ENCODE measurements around the gene CMTM5.
"Not testable (repeated sequence)": the region's sequence is repeated elsewhere in the genome, so short reads cannot be mapped to it uniquely, and the experiment has no call there.

CMTM5 gene

GRCh38 chr14:23418021-23418420 lies 41.2 kb downstream of the CMTM5 start:
- Histone ChIP-seq H3K9me3 (no peaks in the 10 kb centered on the region), H3K4me3 (ENCODE audit: low read depth in 1 of 2, low read length in 1 of 2) (no peak overlapping the region), H3K4me1 (ENCODE audit: control insufficient read depth in 1 of 2, insufficient read depth in 1 of 2, low read depth in 1 of 2, low read length in 1 of 2) (no peaks in the 10 kb centered on the region), H3K27me3 (peaks cover 4% of the 10 kb centered on the region), H3K36me3 (no peaks in the 10 kb centered on the region), H3K27ac (no peak overlapping the region)
- TF ChIP-seq CTCF (IDR thresholded peaks at IDR 0.05): no peak

GRCh38 chr14:23419646-23420045 lies 42.8 kb downstream of the CMTM5 start:
- not testable (repeated sequence) for H3K27ac ChIP-seq; H3K36me3 ChIP-seq; H3K9me3 ChIP-seq; H3K4me1 ChIP-seq (ENCODE audit: control insufficient read depth in 1 of 2, insufficient read depth in 1 of 2, low read depth in 1 of 2, low read length in 1 of 2); H3K27me3 ChIP-seq; H3K4me3 ChIP-seq (ENCODE audit: low read depth in 1 of 2, low read length in 1 of 2)

- H3K27me3 ChIP-seq: peaks cover 9% of the 10 kb centered on the region
- no peak for TF ChIP-seq CTCF (IDR thresholded peaks at IDR 0.05)
- H3K4me1 ChIP-seq (ENCODE audit: control insufficient read depth in 1 of 2, insufficient read depth in 1 of 2, low read depth in 1 of 2, low read length in 1 of 2): no peaks in the 10 kb centered on the region
- no peak overlapping the region for H3K4me3 ChIP-seq (ENCODE audit: low read depth in 1 of 2, low read length in 1 of 2)
- H3K9me3 ChIP-seq: no peaks in the 10 kb centered on the region
- H3K36me3 ChIP-seq: no peaks in the 10 kb centered on the region
- H3K27ac ChIP-seq: no peak overlapping the region
These were observed 44.7 kb downstream of the CMTM5 start for GRCh38 chr14:23421594-23421993.

GRCh38 chr14:23423657-23424056 lies 46.8 kb downstream of the CMTM5 start:
- no peak overlapping the region for H3K27ac ChIP-seq
- no peaks in the 10 kb centered on the region for H3K9me3 ChIP-seq
- H3K36me3 ChIP-seq: no peaks in the 10 kb centered on the region
- H3K27me3 ChIP-seq: peaks cover 9% of the 10 kb centered on the region
- no peak overlapping the region for H3K4me3 ChIP-seq (ENCODE audit: low read depth in 1 of 2, low read length in 1 of 2)
- H3K4me1 ChIP-seq (ENCODE audit: control insufficient read depth in 1 of 2, insufficient read depth in 1 of 2, low read depth in 1 of 2, low read length in 1 of 2): no peaks in the 10 kb centered on the region
- TF ChIP-seq CTCF (IDR thresholded peaks at IDR 0.05): no peak

- H3K9me3 ChIP-seq: no peaks in the 10 kb centered on the region
- H3K4me3 ChIP-seq (ENCODE audit: low read depth in 1 of 2, low read length in 1 of 2): no peak overlapping the region
- no peak for TF ChIP-seq CTCF (IDR thresholded peaks at IDR 0.05)
These were observed 48.3 kb downstream of the CMTM5 start for GRCh38 chr14:23425169-23425568.

GRCh38 chr14:23425798-23426197 lies 49.0 kb downstream of the CMTM5 start:
- not testable (repeated sequence) for H3K4me1 ChIP-seq (ENCODE audit: control insufficient read depth in 1 of 2, insufficient read depth in 1 of 2, low read depth in 1 of 2, low read length in 1 of 2); H3K27me3 ChIP-seq; H3K9me3 ChIP-seq; H3K36me3 ChIP-seq; H3K4me3 ChIP-seq (ENCODE audit: low read depth in 1 of 2, low read length in 1 of 2); H3K27ac ChIP-seq

More at GRCh38 chr14:23425169-23425568, 48.3 kb downstream of the CMTM5 start:
- no peaks in the 10 kb centered on the region for H3K36me3 ChIP-seq
- no peak overlapping the region for H3K27ac ChIP-seq
- H3K4me1 ChIP-seq (ENCODE audit: control insufficient read depth in 1 of 2, insufficient read depth in 1 of 2, low read depth in 1 of 2, low read length in 1 of 2): no peaks in the 10 kb centered on the region
- peaks cover 5% of the 10 kb centered on the region for H3K27me3 ChIP-seq
